ENCODE measurements around the gene FBLN1. TPM values are rescaled to one million over a fixed set of nuclear protein-coding genes. Genes with fewer than 3 reads are reported as not detected.

Gene FBLN1
- total RNA-seq, 1 experiment from 2014 or later: 23.4 TPM

GRCh38 chr22:45550416-45550815 lies 47.7 kb downstream of the FBLN1 start (continued):
- TF ChIP-seq CTCF (IDR thresholded peaks at IDR 0.05 in 2 of 3, conservative IDR thresholded peaks at IDR 0.05 in 1 of 3; ENCODE audit: borderline replicate concordance in 1 of 3, insufficient read depth in 1 of 3, low read depth in 2 of 3, low read length in 2 of 3): no peak
- TF ChIP-seq RAD21 (IDR thresholded peaks at IDR 0.05; ENCODE audit: low read depth): no peak
- TF ChIP-seq ELF1 (IDR thresholded peaks at IDR 0.05; ENCODE audit: borderline replicate concordance, low read depth): no peak
- TF ChIP-seq EZH2 (IDR thresholded peaks at IDR 0.05): no peak
- no peak for TF ChIP-seq ZNF274 (IDR thresholded peaks at IDR 0.05; ENCODE audit: low read depth, low read length)
- no peak for TF ChIP-seq EGR1 (IDR thresholded peaks at IDR 0.05; ENCODE audit: low read depth)
- no peak for TF ChIP-seq POLR2AphosphoS5 (IDR thresholded peaks at IDR 0.05; ENCODE audit: low read depth, low read length)
- no peak for TF ChIP-seq CEBPB (IDR thresholded peaks at IDR 0.05; ENCODE audit: low read depth)

GRCh38 chr22:45550891-45551290 lies 48.2 kb downstream of the FBLN1 start:
- RAD21 ChIA-PET (ENCODE audit: low non-redundant PET in 1 of 2, low total read pairs in 2 of 2, uncharacterized antibody in 2 of 2, unreplicated experiment in 2 of 2): no interaction called here
- Histone ChIP-seq H3K9me3 (ENCODE audit: control insufficient read depth in 1 of 2, insufficient read depth in 1 of 2, low read depth in 1 of 2, low read length in 2 of 2) (no peaks in the 10 kb centered on the region), H3K79me2 (ENCODE audit: insufficient read depth, low read length) (no peaks in the 10 kb centered on the region), H2AFZ (ENCODE audit: low read depth, low read length, poor library complexity, severe bottlenecking) (no peak overlapping the region), H3K4me2 (ENCODE audit: low read length) (no peak overlapping the region), H3K4me1 (ENCODE audit: control insufficient read depth in 1 of 2, insufficient read depth in 2 of 2, low read length in 2 of 2) (peaks cover 14 to 35% of the 10 kb centered on the region in 2 experiments; a peak in 3 of 4 replicates), H3K4me3 (replicated peaks in 1 of 2; ENCODE audit: low read depth in 1 of 2, low read length in 2 of 2) (no peak overlapping the region), H3K36me3 (ENCODE audit: control insufficient read depth in 1 of 2, insufficient read depth in 2 of 2, low read length in 2 of 2) (no peaks in the 10 kb centered on the region), H3K27ac (ENCODE audit: low read depth, low read length) (no peak overlapping the region), H3K27me3 (ENCODE audit: insufficient read depth, low read length) (no peaks in the 10 kb centered on the region), H3K9ac (ENCODE audit: low read length) (no peak overlapping the region), H4K20me1 (ENCODE audit: insufficient read depth) (no peaks in the 10 kb centered on the region), H3K9me2 (ENCODE audit: insufficient read depth) (no peaks in the 10 kb centered on the region)
- CTCF ChIA-PET: interaction anchor here (1.2 to 2.8 kb wide), 2 partner anchors 83 to 109 kb away, joined by 3 to 16 read pairs; no protein-coding TSS in a partner anchor
- no TSS peak for BruUV-seq (replicated peaks)
- POLR2A ChIA-PET: no interaction called here
- intact Hi-C loops (cut with micrococcal nuclease): no loop called here
- TF ChIP-seq CBX3 (IDR thresholded peaks at IDR 0.05; ENCODE audit: low read depth) (no peak), EGR1 (IDR thresholded peaks at IDR 0.05; ENCODE audit: low read depth) (no peak), CTCF (IDR thresholded peaks at IDR 0.05 in 2 of 3, conservative IDR thresholded peaks at IDR 0.05 in 1 of 3; ENCODE audit: borderline replicate concordance in 1 of 3, insufficient read depth in 1 of 3, low read depth in 2 of 3, low read length in 2 of 3) (no peak), MAX (IDR thresholded peaks at IDR 0.05) (no peak), JUND (IDR thresholded peaks at IDR 0.05) (no peak), SP1 (IDR thresholded peaks at IDR 0.05; ENCODE audit: low read depth) (no peak), POLR2AphosphoS5 (IDR thresholded peaks at IDR 0.05; ENCODE audit: low read depth, low read length) (no peak), EZH2phosphoT487 (IDR thresholded peaks at IDR 0.05; ENCODE audit: borderline replicate concordance) (no peak), EZH2 (IDR thresholded peaks at IDR 0.05) (no peak), ZFX (IDR thresholded peaks at IDR 0.05) (no peak), CEBPB (IDR thresholded peaks at IDR 0.05; ENCODE audit: low read depth) (no peak), ATF3 (IDR thresholded peaks at IDR 0.05) (no peak), POLR2A (IDR thresholded peaks at IDR 0.05; ENCODE audit: borderline replicate concordance, extremely low read depth, insufficient read depth, insufficient read length) (no peak)
- DNase-seq (ENCODE audit: low read depth, low spot score) (no peak), ATAC-seq (no peak)

Data from HCT116 (cell line).